ENCODE results near the gene FAM181A. TPM values are rescaled to one million over a fixed set of nuclear protein-coding genes. Genes with fewer than 3 reads are reported as not detected.

FAM181A gene
- total RNA-seq, 1 experiment from 2014 or later = not detected

DNA sequence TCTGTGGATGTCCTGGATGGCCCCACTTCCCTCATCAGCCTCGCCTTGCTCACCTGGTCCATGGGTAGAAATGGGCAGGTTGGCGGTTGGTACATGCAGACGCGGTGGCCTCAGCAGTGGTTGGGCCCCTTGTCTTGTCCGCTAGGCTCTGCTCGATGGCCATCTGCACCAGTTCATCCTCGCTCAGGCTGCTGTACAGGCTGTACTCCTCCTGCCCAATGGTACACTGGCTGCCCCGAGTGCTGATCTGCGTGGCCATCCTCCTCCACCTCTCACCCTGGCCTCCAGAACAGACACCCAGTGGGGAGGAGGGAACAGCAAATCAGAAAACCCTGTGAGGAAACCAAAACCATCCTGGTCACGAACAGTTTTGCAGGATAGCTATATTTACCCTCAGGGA, 37.1 kb downstream of the FAM181A start:
- intact Hi-C loops (cut with micrococcal nuclease; ENCODE audit: unreplicated experiment) = no loop called here

DNA sequence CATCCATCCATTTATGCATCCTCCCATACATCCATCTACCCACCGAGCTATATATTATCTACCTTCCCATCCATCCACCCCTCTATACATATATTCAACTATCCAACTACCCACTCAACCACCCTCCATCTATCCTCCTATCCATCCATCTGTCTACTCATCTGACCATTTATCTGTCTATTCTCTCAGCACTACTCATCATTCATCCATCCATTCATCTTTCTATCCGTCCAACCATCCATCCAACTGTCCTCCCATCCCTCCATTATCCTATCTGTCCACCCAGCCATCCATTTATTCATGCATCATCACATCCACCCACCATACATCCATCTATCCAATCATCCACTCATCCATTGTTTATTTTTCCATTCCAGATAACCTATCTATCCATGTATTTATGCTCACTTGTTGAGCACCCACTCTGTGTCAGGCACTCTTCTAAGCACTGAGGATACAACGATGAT, 37.7 kb downstream of the FAM181A start:
- Histone ChIP-seq H3K36me3 (ENCODE audit: insufficient read depth, low read length, poor library complexity, severe bottlenecking) (no peaks in the 10 kb centered on the region), H3K27ac (ENCODE audit: low read depth, low read length, poor library complexity, severe bottlenecking) (no peak overlapping the region), H3K4me3 (ENCODE audit: low read depth, low read length, poor library complexity, severe bottlenecking) (no peak overlapping the region), H3K4me1 (ENCODE audit: insufficient read depth, low read length, poor library complexity, severe bottlenecking) (no peaks in the 10 kb centered on the region), H3K9me3 (ENCODE audit: low read depth, low read length, poor library complexity, severe bottlenecking) (no peaks in the 10 kb centered on the region), H3K27me3 (replicated peaks; ENCODE audit: insufficient read depth, low read depth, low read length, poor library complexity) (no peaks in the 10 kb centered on the region)
- no peak for DNase-seq (ENCODE audit: low spot score)
- no TSS peak for BruUV-seq (replicated peaks)
- intact Hi-C loops (cut with micrococcal nuclease; ENCODE audit: unreplicated experiment) = no loop called here
- POLR2A ChIA-PET (ENCODE audit: low non-redundant PET) = no interaction called here
- TF ChIP-seq, protein P1, sequence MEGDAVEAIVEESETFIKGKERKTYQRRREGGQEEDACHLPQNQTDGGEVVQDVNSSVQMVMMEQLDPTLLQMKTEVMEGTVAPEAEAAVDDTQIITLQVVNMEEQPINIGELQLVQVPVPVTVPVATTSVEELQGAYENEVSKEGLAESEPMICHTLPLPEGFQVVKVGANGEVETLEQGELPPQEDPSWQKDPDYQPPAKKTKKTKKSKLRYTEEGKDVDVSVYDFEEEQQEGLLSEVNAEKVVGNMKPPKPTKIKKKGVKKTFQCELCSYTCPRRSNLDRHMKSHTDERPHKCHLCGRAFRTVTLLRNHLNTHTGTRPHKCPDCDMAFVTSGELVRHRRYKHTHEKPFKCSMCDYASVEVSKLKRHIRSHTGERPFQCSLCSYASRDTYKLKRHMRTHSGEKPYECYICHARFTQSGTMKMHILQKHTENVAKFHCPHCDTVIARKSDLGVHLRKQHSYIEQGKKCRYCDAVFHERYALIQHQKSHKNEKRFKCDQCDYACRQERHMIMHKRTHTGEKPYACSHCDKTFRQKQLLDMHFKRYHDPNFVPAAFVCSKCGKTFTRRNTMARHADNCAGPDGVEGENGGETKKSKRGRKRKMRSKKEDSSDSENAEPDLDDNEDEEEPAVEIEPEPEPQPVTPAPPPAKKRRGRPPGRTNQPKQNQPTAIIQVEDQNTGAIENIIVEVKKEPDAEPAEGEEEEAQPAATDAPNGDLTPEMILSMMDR (conservative IDR thresholded peaks at IDR 0.05; ENCODE audit: low read depth, low read length) = no peak
- TF ChIP-seq EZH2 (IDR thresholded peaks at IDR 0.05; ENCODE audit: borderline replicate concordance, low read depth, low read length, poor library complexity, severe bottlenecking) = no peak
- CTCF ChIA-PET = no interaction called here

More for the DNA sequence above, 37.1 kb downstream of the FAM181A start:
- CTCF ChIA-PET = no interaction called here
- H3K4me3 ChIP-seq (ENCODE audit: low read depth, low read length, poor library complexity, severe bottlenecking) = no peak overlapping the region
- no peak overlapping the region for H3K27ac ChIP-seq (ENCODE audit: low read depth, low read length, poor library complexity, severe bottlenecking)
- no peaks in the 10 kb centered on the region for H3K4me1 ChIP-seq (ENCODE audit: insufficient read depth, low read length, poor library complexity, severe bottlenecking)
- no TSS peak for BruUV-seq (replicated peaks)
- POLR2A ChIA-PET (ENCODE audit: low non-redundant PET) = no interaction called here
- H3K36me3 ChIP-seq (ENCODE audit: insufficient read depth, low read length, poor library complexity, severe bottlenecking) = no peaks in the 10 kb centered on the region
- H3K27me3 ChIP-seq (replicated peaks; ENCODE audit: insufficient read depth, low read depth, low read length, poor library complexity) = no peaks in the 10 kb centered on the region
- DNase-seq (ENCODE audit: low spot score) = no peak
- TF ChIP-seq, protein P1 (conservative IDR thresholded peaks at IDR 0.05; ENCODE audit: low read depth, low read length) = no peak
- TF ChIP-seq EZH2 (IDR thresholded peaks at IDR 0.05; ENCODE audit: borderline replicate concordance, low read depth, low read length, poor library complexity, severe bottlenecking) = no peak
- no peaks in the 10 kb centered on the region for H3K9me3 ChIP-seq (ENCODE audit: low read depth, low read length, poor library complexity, severe bottlenecking)

DNA sequence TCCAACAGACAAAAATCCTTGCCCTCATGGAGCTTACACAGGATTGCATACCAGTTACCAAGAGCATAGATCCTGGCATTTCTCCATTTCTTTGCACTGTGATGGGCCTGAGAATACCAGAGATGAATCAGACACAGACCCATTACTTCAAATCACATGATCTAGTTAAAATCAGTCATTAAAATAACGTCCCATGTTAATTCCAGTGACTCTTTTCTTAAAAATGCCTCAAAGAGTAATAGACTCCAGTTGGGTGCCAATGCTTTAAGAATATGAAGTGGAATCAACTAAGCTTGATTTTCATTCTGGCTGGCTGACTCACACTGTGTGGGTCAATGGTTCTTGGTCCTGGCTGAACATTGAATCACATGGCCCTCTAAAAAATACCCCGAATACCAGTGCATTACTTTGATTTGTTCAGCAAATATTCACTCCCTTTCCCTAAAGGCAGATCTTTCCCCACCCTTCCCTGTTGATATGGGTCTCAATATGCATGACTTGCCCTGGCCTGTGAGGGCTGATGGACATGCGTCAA, 38.2 kb downstream of the FAM181A start:
- Histone ChIP-seq H3K27ac (ENCODE audit: low read depth, low read length, poor library complexity, severe bottlenecking) (no peak overlapping the region), H3K4me3 (ENCODE audit: low read depth, low read length, poor library complexity, severe bottlenecking) (no peak overlapping the region), H3K9me3 (ENCODE audit: low read depth, low read length, poor library complexity, severe bottlenecking) (no peaks in the 10 kb centered on the region), H3K27me3 (replicated peaks; ENCODE audit: insufficient read depth, low read depth, low read length, poor library complexity) (no peaks in the 10 kb centered on the region), H3K36me3 (ENCODE audit: insufficient read depth, low read length, poor library complexity, severe bottlenecking) (no peaks in the 10 kb centered on the region), H3K4me1 (ENCODE audit: insufficient read depth, low read length, poor library complexity, severe bottlenecking) (no peaks in the 10 kb centered on the region)
- BruUV-seq (replicated peaks) = no TSS peak
- DNase-seq (ENCODE audit: low spot score) = no peak
- CTCF ChIA-PET = no interaction called here
- POLR2A ChIA-PET (ENCODE audit: low non-redundant PET) = no interaction called here
- intact Hi-C loops (cut with micrococcal nuclease; ENCODE audit: unreplicated experiment) = no loop called here
- TF ChIP-seq, protein P1 (conservative IDR thresholded peaks at IDR 0.05; ENCODE audit: low read depth, low read length) = no peak
- TF ChIP-seq EZH2 (IDR thresholded peaks at IDR 0.05; ENCODE audit: borderline replicate concordance, low read depth, low read length, poor library complexity, severe bottlenecking) = no peak
